ENCODE results near the gene GPR152. TPM values are rescaled to one million over a fixed set of nuclear protein-coding genes. Genes with fewer than 3 reads are reported as not detected.
A peak's percentile ranks its signal among the peaks of the same experiment; 100 is the strongest.

The GPR152 gene
- total RNA-seq, 8 experiments from 2014 or later, result 0.11 to 0.90 (median 0.31) TPM; not detected in 3

GRCh38 chr11:67439321-67440228 is 13.0 kb downstream of the GPR152 start:
- in situ Hi-C loops (cut with MboI; ENCODE audit: low pct_unique_long_range_greater_than_20kb in 2 of 9, low sequenced_read_pairs in 9 of 9, unreplicated experiment in 9 of 9), result no loop called here
- Histone ChIP-seq H3K4me3 (no peak overlapping the region), H3K4me1 (replicated peaks in 1 of 2) (peaks cover 0 to 6% of the 10 kb centered on the region in 2 donors), H3K27ac (no peak overlapping the region)
- peak in 2 of 8 experiments; percentile 1 to 2 for ATAC-seq (replicated peaks in 6 of 8)
- 92 to 100% (median 100%) methylated on average over 1 to 4 of the region's 31 CpGs; no CpG with 5 or more reads in 7 of the 10 experiments for WGBS, 10 experiments

- no peak overlapping the region for H3K4me3 ChIP-seq
- no peak for ATAC-seq (replicated peaks in 6 of 8)
- H3K4me1 ChIP-seq (replicated peaks in 1 of 2), result peaks cover 0 to 6% of the 10 kb centered on the region in 2 donors
- no peak overlapping the region for H3K27ac ChIP-seq
- WGBS, 10 experiments, result 60 to 100% methylated on average over 1 to 2 of the region's 41 CpGs; no CpG with 5 or more reads in 8 of the 10 experiments
- in situ Hi-C loops (cut with MboI; ENCODE audit: low pct_unique_long_range_greater_than_20kb in 2 of 9, low sequenced_read_pairs in 9 of 9, unreplicated experiment in 9 of 9), result no loop called here
Observed at GRCh38 chr11:67438158-67438902, 14.2 kb downstream of the GPR152 start.

- 83% methylated on average over 1 of the region's 3 CpGs; no CpG with 5 or more reads in 9 of the 10 experiments for WGBS, 10 experiments
- Histone ChIP-seq H3K27ac (no peak overlapping the region), H3K4me1 (replicated peaks in 1 of 2) (peaks cover 0 to 6% of the 10 kb centered on the region in 2 donors), H3K4me3 (no peak overlapping the region)
- in situ Hi-C loops (cut with MboI; ENCODE audit: low pct_unique_long_range_greater_than_20kb in 2 of 9, low sequenced_read_pairs in 9 of 9, unreplicated experiment in 9 of 9), result no loop called here
- no peak for ATAC-seq (replicated peaks in 6 of 8)
Observed at GRCh38 chr11:67437809-67438157, 14.7 kb downstream of the GPR152 start.

GRCh38 chr11:67437082-67437808 is 15.3 kb downstream of the GPR152 start, which contains the start of gene PTPRCAP:
Gene PTPRCAP (minus strand): TSS chr11:67437682. CDS start chr11:67437619, 63 bp downstream.
- 100% methylated on average over 3 of the region's 26 CpGs; no CpG with 5 or more reads in 9 of the 10 experiments for WGBS, 10 experiments
- in situ Hi-C loops (cut with MboI; ENCODE audit: low pct_unique_long_range_greater_than_20kb in 2 of 9, low sequenced_read_pairs in 9 of 9, unreplicated experiment in 9 of 9), result no loop called here
- Histone ChIP-seq H3K4me3 (no peak within 1 kb of the TSS), H3K27ac (peak within 1 kb of the TSS in 1 of 2 donors; percentile 58), H3K4me1 (replicated peaks in 1 of 2) (peaks cover 0 to 2% of the 10 kb centered on the region in 2 donors)
- no peak for ATAC-seq (replicated peaks in 6 of 8)

- peak in 6 of 8 experiments; percentile 7 to 53 (median 18) for ATAC-seq (replicated peaks in 6 of 8)
- peak overlapping the region in 1 of 2 donors; percentile 58 for H3K27ac ChIP-seq
- H3K4me3 ChIP-seq, result no peak overlapping the region
- in situ Hi-C loops (cut with MboI; ENCODE audit: low pct_unique_long_range_greater_than_20kb in 2 of 9, low sequenced_read_pairs in 9 of 9, unreplicated experiment in 9 of 9), result no loop called here
- 33 to 100% (median 100%) methylated on average over 1 to 3 of the region's 6 CpGs; no CpG with 5 or more reads in 6 of the 10 experiments for WGBS, 10 experiments
- H3K4me1 ChIP-seq (replicated peaks in 1 of 2), result no peaks in the 10 kb centered on the region
Observed at GRCh38 chr11:67436459-67437081, 16.0 kb downstream of the GPR152 start.

- ATAC-seq (replicated peaks in 6 of 8), result peak in 4 of 8 experiments; percentile 2 to 6 (median 4)
- peak overlapping the region in 1 of 2 donors; percentile 22 for H3K27ac ChIP-seq
- no peak overlapping the region for H3K4me3 ChIP-seq
- no peaks in the 10 kb centered on the region for H3K4me1 ChIP-seq (replicated peaks in 1 of 2)
- 60 to 100% (median 100%) methylated on average over 1 to 2 of the region's 38 CpGs; no CpG with 5 or more reads in 7 of the 10 experiments for WGBS, 10 experiments
- in situ Hi-C loops (cut with MboI; ENCODE audit: low pct_unique_long_range_greater_than_20kb in 2 of 9, low sequenced_read_pairs in 9 of 9, unreplicated experiment in 9 of 9), result no loop called here
Observed at GRCh38 chr11:67435727-67436458, 16.6 kb downstream of the GPR152 start.

GRCh38 chr11:67435031-67435726 is 17.4 kb downstream of the GPR152 start:
- in situ Hi-C loops (cut with MboI; ENCODE audit: low pct_unique_long_range_greater_than_20kb in 2 of 9, low sequenced_read_pairs in 9 of 9, unreplicated experiment in 9 of 9), result no loop called here
- 90 to 100% methylated on average over 1 to 2 of the region's 26 CpGs; no CpG with 5 or more reads in 8 of the 10 experiments for WGBS, 10 experiments
- Histone ChIP-seq H3K27ac (no peak overlapping the region), H3K4me3 (no peak overlapping the region), H3K4me1 (replicated peaks in 1 of 2) (no peaks in the 10 kb centered on the region)
- ATAC-seq (replicated peaks in 6 of 8), result peak in 2 of 8 experiments; percentile 0 to 1

- no peak overlapping the region for H3K27ac ChIP-seq
- WGBS, 10 experiments, result 86 to 100% methylated on average over 1 to 6 of the region's 23 CpGs; no CpG with 5 or more reads in 8 of the 10 experiments
- ATAC-seq (replicated peaks in 6 of 8), result no peak
- in situ Hi-C loops (cut with MboI; ENCODE audit: low pct_unique_long_range_greater_than_20kb in 2 of 9, low sequenced_read_pairs in 9 of 9, unreplicated experiment in 9 of 9), result no loop called here
- no peak overlapping the region for H3K4me3 ChIP-seq
- peaks cover under 1 to 2% of the 10 kb centered on the region in 2 donors for H3K4me1 ChIP-seq (replicated peaks in 1 of 2)
Observed at GRCh38 chr11:67434395-67434881, 18.1 kb downstream of the GPR152 start.

GRCh38 chr11:67433536-67434394 is 18.8 kb downstream of the GPR152 start:
- peaks cover 5 to 6% of the 10 kb centered on the region in 2 donors for H3K4me1 ChIP-seq (replicated peaks in 1 of 2)
- 65 to 100% (median 85%) methylated on average over 2 to 7 of the region's 22 CpGs; no CpG with 5 or more reads in 6 of the 10 experiments for WGBS, 10 experiments
- ATAC-seq (replicated peaks in 6 of 8), result peak in 2 of 8 experiments; percentile 5 to 12
- no peak overlapping the region for H3K27ac ChIP-seq
- no peak overlapping the region for H3K4me3 ChIP-seq
- in situ Hi-C loops (cut with MboI; ENCODE audit: low pct_unique_long_range_greater_than_20kb in 2 of 9, low sequenced_read_pairs in 9 of 9, unreplicated experiment in 9 of 9), result no loop called here

- Histone ChIP-seq H3K4me1 (replicated peaks in 1 of 2) (peaks cover 5 to 6% of the 10 kb centered on the region in 2 donors), H3K27ac (no peak overlapping the region), H3K4me3 (no peak overlapping the region)
- in situ Hi-C loops (cut with MboI; ENCODE audit: low pct_unique_long_range_greater_than_20kb in 2 of 9, low sequenced_read_pairs in 9 of 9, unreplicated experiment in 9 of 9), result no loop called here
- no peak for ATAC-seq (replicated peaks in 6 of 8)
- 40 to 100% (median 96%) methylated on average over 1 to 9 of the region's 22 CpGs; no CpG with 5 or more reads in 5 of the 10 experiments for WGBS, 10 experiments
Observed at GRCh38 chr11:67432655-67433349, 19.7 kb downstream of the GPR152 start.
